ENCODE data around the gene RBSN. TPM values are rescaled to one million over a fixed set of nuclear protein-coding genes. Genes with fewer than 3 reads are reported as not detected.

Gene RBSN
- total RNA-seq, 1 donor from 2014 or later, result 21.1 TPM

GRCh38 chr3:15053541-15053940 is 45.4 kb downstream of the RBSN start:
- Histone ChIP-seq H3K36me3 (ENCODE audit: control insufficient read depth, insufficient read depth, low read length) (peaks cover 1% of the 10 kb centered on the region), H3K4me3 (ENCODE audit: low read depth, low read length) (no peak overlapping the region), H3K27me3 (ENCODE audit: control insufficient read depth, insufficient read depth, low read length) (no peaks in the 10 kb centered on the region)
- TF ChIP-seq CTCF (IDR thresholded peaks at IDR 0.05; ENCODE audit: insufficient read depth, low read length, poor library complexity, severe bottlenecking), result no peak
- no peak for DNase-seq (ENCODE audit: low read depth)

DNA sequence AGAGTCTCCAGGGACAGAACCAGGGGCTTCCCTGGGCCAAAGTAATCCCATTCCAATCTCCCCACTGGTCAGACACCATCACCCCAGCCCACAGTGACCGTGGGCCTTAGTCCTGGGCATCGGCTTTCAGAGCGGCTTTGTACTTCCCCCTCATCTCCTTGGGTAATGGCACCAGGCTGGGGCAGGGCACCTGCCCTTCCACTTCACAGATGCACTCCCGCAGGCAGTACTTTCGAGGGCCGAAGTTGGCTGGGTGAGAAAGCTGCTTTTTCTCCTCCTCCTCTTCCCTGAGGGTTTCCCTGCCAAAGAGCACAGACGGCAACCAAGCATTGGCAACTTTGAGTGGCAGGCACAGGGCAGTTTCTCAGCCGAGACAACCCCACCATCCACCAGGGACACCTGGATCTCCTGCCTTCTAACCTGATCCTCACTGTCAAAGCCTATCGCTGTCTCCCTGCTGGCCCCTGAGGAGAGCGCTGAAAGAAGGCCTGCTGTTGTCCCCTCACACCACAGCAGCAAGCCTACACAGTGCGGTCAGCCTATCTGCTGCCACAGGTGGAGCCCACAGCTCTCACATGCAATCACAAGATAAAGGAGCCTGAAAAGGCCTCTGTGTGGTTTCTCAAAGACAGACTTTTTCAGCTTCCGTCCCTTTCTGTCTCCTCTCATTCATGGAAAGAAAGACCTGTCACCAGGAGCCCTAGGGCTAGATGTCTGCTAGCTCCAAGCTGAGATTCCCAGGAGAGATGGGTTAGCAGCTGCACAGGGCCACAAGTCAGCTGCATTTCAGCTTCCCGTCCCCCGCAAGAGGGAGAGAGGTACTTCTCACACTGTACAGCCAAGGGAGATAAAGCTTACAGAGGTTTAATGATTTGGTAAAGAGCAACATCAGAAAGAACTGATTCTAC is 46.4 kb downstream of the RBSN start:
- Histone ChIP-seq H3K4me3 (ENCODE audit: low read depth, low read length) (no peak overlapping the region), H3K27me3 (ENCODE audit: control insufficient read depth, insufficient read depth, low read length) (no peaks in the 10 kb centered on the region), H3K36me3 (ENCODE audit: control insufficient read depth, insufficient read depth, low read length) (peaks cover 1% of the 10 kb centered on the region)
- TF ChIP-seq CTCF (IDR thresholded peaks at IDR 0.05; ENCODE audit: insufficient read depth, low read length, poor library complexity, severe bottlenecking), result no peak
- no peak for DNase-seq (ENCODE audit: low read depth)

DNA sequence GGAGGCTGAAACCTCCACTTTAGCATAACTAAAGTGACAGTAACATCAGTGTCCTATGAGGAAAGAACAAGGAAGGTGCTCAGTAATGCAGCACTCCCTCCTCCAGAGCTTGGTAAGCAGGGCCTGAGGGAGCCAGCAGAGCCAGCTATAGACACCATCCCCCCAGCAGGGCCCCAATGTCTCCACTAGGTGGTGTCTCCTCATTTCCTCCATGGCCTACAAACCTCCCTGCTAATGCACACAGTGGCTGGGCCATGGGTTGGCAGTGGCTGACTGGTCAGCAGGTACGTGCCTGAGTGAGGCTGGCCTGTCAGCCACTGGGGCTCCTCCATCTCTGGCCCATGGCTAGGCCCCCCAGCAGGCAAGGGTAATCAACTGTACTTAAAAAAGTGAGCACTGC is 47.4 kb downstream of the RBSN start:
- H3K4me3 ChIP-seq (ENCODE audit: low read depth, low read length), result no peak overlapping the region
- DNase-seq (ENCODE audit: low read depth), result no peak
- no peaks in the 10 kb centered on the region for H3K27me3 ChIP-seq (ENCODE audit: control insufficient read depth, insufficient read depth, low read length)
- TF ChIP-seq CTCF (IDR thresholded peaks at IDR 0.05; ENCODE audit: insufficient read depth, low read length, poor library complexity, severe bottlenecking), result peak; percentile 55
- H3K36me3 ChIP-seq (ENCODE audit: control insufficient read depth, insufficient read depth, low read length), result peaks cover 1% of the 10 kb centered on the region

DNA sequence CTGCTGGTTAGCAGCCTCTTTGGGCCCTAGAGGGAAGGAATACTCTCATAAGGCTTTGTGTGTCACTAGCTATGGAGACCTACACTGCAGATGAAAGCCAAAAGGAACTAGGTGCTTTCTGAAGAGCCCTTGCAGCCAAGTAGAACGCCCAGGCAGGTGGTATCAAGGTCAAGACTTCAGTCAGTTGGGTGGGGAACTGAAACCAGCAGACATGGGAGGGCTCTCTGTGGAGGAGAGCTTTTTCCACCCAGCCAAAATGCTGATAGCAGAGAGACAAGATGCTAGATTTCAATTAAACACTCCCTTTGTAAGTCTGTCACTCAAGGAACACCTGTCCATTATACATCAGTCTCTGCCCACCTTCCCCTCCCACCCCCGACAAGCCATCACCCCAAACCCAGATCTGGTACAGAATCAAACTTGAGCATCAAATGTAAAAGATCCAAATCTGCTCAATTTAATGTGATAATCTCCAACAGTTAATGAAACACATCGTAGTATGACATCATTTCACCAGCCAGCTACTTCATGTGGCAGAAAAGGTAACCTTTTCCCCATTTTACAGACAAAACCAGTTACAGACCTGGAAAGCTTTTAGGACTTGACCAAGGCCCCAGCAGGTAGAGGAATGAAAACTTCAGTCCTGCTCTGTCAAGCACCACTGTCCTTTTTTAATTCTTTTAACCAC is 48.4 kb downstream of the RBSN start:
- no peak overlapping the region for H3K4me3 ChIP-seq (ENCODE audit: low read depth, low read length)
- no peak for DNase-seq (ENCODE audit: low read depth)
- TF ChIP-seq CTCF (IDR thresholded peaks at IDR 0.05; ENCODE audit: insufficient read depth, low read length, poor library complexity, severe bottlenecking), result no peak
- H3K27me3 ChIP-seq (ENCODE audit: control insufficient read depth, insufficient read depth, low read length), result no peaks in the 10 kb centered on the region
- peaks cover 1% of the 10 kb centered on the region for H3K36me3 ChIP-seq (ENCODE audit: control insufficient read depth, insufficient read depth, low read length)

- Histone ChIP-seq H3K36me3 (ENCODE audit: control insufficient read depth, insufficient read depth, low read length) (peaks cover 1% of the 10 kb centered on the region), H3K4me3 (ENCODE audit: low read depth, low read length) (no peak overlapping the region), H3K27me3 (ENCODE audit: control insufficient read depth, insufficient read depth, low read length) (no peaks in the 10 kb centered on the region)
- TF ChIP-seq CTCF (IDR thresholded peaks at IDR 0.05; ENCODE audit: insufficient read depth, low read length, poor library complexity, severe bottlenecking), result no peak
- no peak for DNase-seq (ENCODE audit: low read depth)
Observed at GRCh38 chr3:15049584-15049983, 49.4 kb downstream of the RBSN start.
